Large intestine (tissue), 3 donors: ENCODE data around the gene ZSWIM4. TPM values are rescaled to one million over a fixed set of nuclear protein-coding genes. Genes with fewer than 3 reads are reported as not detected.

Source experiments
- DNase-seq, 2 donors: peaks; one replicate each; pipeline versions ENCODE4 v3.0.0 to v3.0.0-alpha.2; 2013
- H3K27ac ChIP-seq: one replicate; pipeline ENCODE4 v1.5.1; 2013; ENCODE audit warnings: low read length
- H3K27me3 ChIP-seq: 2 replicates; pipeline ENCODE4 v1.6.1; 2013; ENCODE audit warnings: low read length; ENCODE audit not compliant: control insufficient read depth, insufficient read depth
- H3K36me3 ChIP-seq: 2 replicates; pipeline ENCODE4 v1.6.1; 2013; ENCODE audit warnings: low read length; ENCODE audit not compliant: control insufficient read depth, insufficient read depth
- H3K4me1 ChIP-seq: one replicate; pipeline ENCODE4 v1.6.1; 2013; ENCODE audit warnings: low read length; ENCODE audit not compliant: control insufficient read depth, insufficient read depth
- H3K4me3 ChIP-seq: one replicate; pipeline ENCODE4 v1.5.1; 2013; ENCODE audit warnings: low read length
- H3K9me3 ChIP-seq: one replicate; pipeline ENCODE4 v1.6.1; 2013; ENCODE audit warnings: mild to moderate bottlenecking, low read depth, low read length, moderate library complexity; ENCODE audit not compliant: control insufficient read depth
- WGBS: methylation state at CpG from one replicate; pipeline ENCODE4 v1.1.5; 2013; ENCODE audit warnings: low lambda C conversion rate; ENCODE audit not compliant: insufficient coverage; 5-methylcytosine and 5-hydroxymethylcytosine counted together
- polyA plus RNA-seq: library from polyadenylated mRNA; unstranded; fragments of 120-200 nt; gene quantifications from one replicate; pipeline ENCODE4 v1.2.1, GENCODE V29; 2013

ZSWIM4 gene
- polyA plus RNA-seq, 1 donor = 3.7 TPM

DNA sequence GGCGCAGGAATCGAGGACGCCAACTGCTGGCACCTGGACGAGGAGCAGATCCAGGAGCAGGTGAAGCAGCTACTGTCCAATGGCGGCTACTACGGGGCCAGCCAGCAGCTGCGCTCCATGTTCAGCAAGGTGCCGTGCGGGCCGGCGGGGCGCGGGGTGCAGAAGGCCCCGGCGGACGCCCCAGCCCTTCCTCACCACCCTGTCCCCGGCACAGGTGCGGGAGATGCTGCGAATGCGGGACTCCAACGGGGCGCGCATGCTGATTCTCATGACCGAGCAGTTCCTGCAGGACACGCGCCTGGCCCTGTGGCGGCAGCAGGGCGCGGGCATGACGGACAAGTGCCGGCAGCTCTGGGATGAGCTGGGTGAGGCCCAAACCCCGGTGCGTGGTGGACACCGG is 13.6 kb downstream of the ZSWIM4 start:
- H3K27ac ChIP-seq = no peak overlapping the region
- no CpG with 5 or more reads among the region's 34 CpGs for WGBS
- no peak overlapping the region for H3K4me3 ChIP-seq
- DNase-seq = no peak
- peaks cover 18% of the 10 kb centered on the region for H3K36me3 ChIP-seq
- no peaks in the 10 kb centered on the region for H3K4me1 ChIP-seq
- no peaks in the 10 kb centered on the region for H3K9me3 ChIP-seq
- H3K27me3 ChIP-seq = no peaks in the 10 kb centered on the region

DNA sequence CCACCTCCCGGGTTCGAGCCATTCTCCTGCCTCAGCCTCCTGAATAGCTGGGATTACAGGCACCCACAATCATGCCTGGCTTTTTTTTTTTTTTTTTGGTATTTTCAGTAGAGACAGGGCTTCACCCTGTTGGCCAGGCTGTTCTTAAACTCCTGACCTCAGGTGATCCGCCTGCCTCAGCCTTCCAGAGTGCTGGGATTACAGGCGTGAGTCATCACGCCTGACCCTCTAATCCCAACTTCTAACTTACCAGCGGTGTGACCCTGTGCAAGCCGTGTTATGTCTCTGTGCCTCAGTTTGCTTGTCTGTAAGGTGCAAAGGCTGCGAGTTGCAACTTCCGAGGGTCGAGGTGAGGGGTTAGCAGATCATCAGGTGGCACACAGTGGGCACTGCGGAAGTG is 17.3 kb downstream of the ZSWIM4 start:
- Histone ChIP-seq H3K4me1 (peaks cover 9% of the 10 kb centered on the region), H3K4me3 (no peak overlapping the region), H3K27me3 (no peaks in the 10 kb centered on the region), H3K27ac (no peak overlapping the region), H3K9me3 (no peaks in the 10 kb centered on the region), H3K36me3 (peaks cover 20% of the 10 kb centered on the region)
- WGBS = no CpG with 5 or more reads among the region's 11 CpGs
- DNase-seq = no peak

GRCh38 chr19:13813147-13813546 is 17.9 kb downstream of the ZSWIM4 start:
- no peak for DNase-seq
- Histone ChIP-seq H3K27ac (no peak overlapping the region), H3K9me3 (no peaks in the 10 kb centered on the region), H3K4me1 (peaks cover 11% of the 10 kb centered on the region), H3K4me3 (no peak overlapping the region), H3K36me3 (peaks cover 20% of the 10 kb centered on the region), H3K27me3 (no peaks in the 10 kb centered on the region)
- no CpG with 5 or more reads among the region's 2 CpGs for WGBS

GRCh38 chr19:13814550-13814949 is 19.3 kb downstream of the ZSWIM4 start:
- peaks cover 14% of the 10 kb centered on the region for H3K4me1 ChIP-seq
- H3K9me3 ChIP-seq = no peaks in the 10 kb centered on the region
- no peak overlapping the region for H3K4me3 ChIP-seq
- H3K27ac ChIP-seq = no peak overlapping the region
- H3K27me3 ChIP-seq = no peaks in the 10 kb centered on the region
- no CpG with 5 or more reads among the region's 21 CpGs for WGBS
- peaks cover 14% of the 10 kb centered on the region for H3K36me3 ChIP-seq
- DNase-seq = no peak

DNA sequence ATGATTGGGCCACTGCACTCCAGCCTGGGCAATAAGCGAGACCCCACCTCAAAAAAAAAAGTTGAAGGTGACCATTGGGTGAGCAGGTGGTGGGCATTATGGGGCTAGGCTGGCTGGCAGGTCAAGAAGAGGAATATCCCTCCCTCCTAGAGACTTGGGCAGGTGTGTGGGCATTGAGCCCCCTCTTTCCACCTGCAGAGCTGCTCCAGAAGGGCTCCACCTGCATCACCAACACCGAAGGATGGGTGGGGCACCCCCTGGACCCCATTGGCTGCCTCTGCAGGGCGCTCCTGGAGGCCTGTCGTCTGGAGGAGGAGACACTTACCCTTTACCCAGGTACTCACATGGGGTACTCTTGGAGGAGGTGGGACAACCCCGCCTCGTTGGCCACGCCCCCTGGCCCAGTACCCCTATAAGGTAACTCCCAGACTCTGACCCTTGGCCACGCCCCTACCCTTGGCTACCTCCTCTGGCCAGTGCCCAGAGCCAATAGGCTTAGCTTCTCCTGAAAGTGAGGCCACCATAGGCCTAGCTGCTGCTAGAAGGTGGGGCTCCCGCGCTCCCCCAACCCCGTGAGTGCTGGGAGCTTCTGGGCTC is 21.9 kb downstream of the ZSWIM4 start:
- H3K4me1 ChIP-seq = peaks cover 14% of the 10 kb centered on the region
- peak overlapping the region; percentile 96 for H3K27ac ChIP-seq
- peak; percentile 95 to 98 for DNase-seq
- H3K36me3 ChIP-seq = peaks cover 14% of the 10 kb centered on the region
- H3K9me3 ChIP-seq = no peaks in the 10 kb centered on the region
- peak overlapping the region; percentile 69 for H3K4me3 ChIP-seq
- no CpG with 5 or more reads among the region's 11 CpGs for WGBS
- H3K27me3 ChIP-seq = no peaks in the 10 kb centered on the region

DNA sequence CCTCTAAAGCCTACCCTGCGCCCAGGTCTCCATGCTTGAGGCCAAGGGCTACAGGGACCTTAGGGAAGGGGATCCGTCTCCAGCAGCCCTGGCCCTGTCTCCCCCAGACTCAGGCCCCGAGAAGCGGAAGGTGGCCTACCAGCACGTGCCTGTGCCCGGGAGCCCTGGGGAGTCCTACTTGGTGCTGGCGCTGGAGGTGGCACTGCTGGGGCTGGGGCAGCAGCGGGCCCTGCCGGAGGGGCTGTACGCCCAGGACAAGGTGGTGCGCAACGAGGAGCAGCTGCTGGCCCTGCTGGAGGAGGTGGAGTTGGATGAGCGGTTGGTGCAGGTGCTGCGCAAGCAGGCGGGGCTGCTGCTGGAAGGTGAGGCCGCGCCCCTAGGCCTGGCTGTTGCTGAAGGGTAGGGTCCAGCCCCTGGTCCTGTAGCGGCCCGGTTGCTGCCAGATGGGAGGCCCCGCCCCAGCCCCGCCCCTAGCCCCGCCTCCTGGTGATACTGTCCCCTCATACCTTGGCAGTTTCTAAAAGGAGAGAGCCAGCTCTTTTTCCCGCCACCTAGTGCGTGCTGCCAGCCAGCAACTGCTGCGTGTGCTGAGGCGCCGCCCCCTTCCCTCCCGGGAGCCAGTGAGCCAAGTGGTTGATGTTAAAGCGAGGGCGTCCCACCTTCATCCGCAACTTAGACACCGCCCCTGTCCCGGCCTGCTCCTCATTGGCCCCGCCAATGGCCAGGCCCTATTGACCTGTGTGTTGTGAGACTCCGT is 22.6 kb downstream of the ZSWIM4 start:
- H3K4me3 ChIP-seq = peak overlapping the region; percentile 69
- peak overlapping the region; percentile 96 for H3K27ac ChIP-seq
- WGBS = no CpG with 5 or more reads among the region's 35 CpGs
- H3K4me1 ChIP-seq = peaks cover 14% of the 10 kb centered on the region
- H3K36me3 ChIP-seq = peaks cover 12% of the 10 kb centered on the region
- no peaks in the 10 kb centered on the region for H3K9me3 ChIP-seq
- no peaks in the 10 kb centered on the region for H3K27me3 ChIP-seq
- peak; percentile 89 to 96 for DNase-seq

DNA sequence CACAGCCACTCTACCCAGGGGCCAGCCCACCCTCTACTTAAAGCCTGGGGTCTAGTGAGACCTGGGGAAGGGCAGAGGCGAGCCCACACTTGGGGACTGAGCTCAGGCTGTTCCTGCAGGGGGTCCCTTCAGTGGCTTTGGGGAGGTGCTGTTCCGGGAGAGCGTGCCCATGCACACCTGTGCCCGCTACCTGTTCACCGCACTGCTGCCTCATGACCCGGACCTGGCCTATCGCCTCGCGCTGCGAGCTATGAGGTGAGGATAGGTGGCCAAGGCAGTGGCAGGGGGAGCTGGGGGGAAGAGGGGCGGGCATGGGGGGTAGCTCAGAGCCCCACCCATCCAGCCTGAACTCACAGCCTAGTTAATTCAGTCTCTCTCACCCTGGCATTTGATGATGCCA is 24.0 kb downstream of the ZSWIM4 start:
- no peak overlapping the region for H3K4me3 ChIP-seq
- peaks cover 14% of the 10 kb centered on the region for H3K4me1 ChIP-seq
- H3K27ac ChIP-seq = no peak overlapping the region
- no CpG with 5 or more reads among the region's 11 CpGs for WGBS
- no peaks in the 10 kb centered on the region for H3K27me3 ChIP-seq
- peaks cover 12% of the 10 kb centered on the region for H3K36me3 ChIP-seq
- no peak for DNase-seq
- no peaks in the 10 kb centered on the region for H3K9me3 ChIP-seq

- DNase-seq = no peak
- peaks cover 13% of the 10 kb centered on the region for H3K36me3 ChIP-seq
- no peak overlapping the region for H3K27ac ChIP-seq
- H3K9me3 ChIP-seq = no peaks in the 10 kb centered on the region
- H3K4me3 ChIP-seq = no peak overlapping the region
- WGBS = no CpG with 5 or more reads among the region's 2 CpGs
- peaks cover 14% of the 10 kb centered on the region for H3K4me1 ChIP-seq
- H3K27me3 ChIP-seq = no peaks in the 10 kb centered on the region
Observed at GRCh38 chr19:13821292-13821691, 26.0 kb downstream of the ZSWIM4 start.

GRCh38 chr19:13823256-13823655 is 28.0 kb downstream of the ZSWIM4 start:
- peaks cover 13% of the 10 kb centered on the region for H3K36me3 ChIP-seq
- DNase-seq = no peak
- peaks cover 5% of the 10 kb centered on the region for H3K4me1 ChIP-seq
- no peaks in the 10 kb centered on the region for H3K27me3 ChIP-seq
- H3K4me3 ChIP-seq = no peak overlapping the region
- 100% methylated on average over 3 of the region's 8 CpGs for WGBS
- H3K27ac ChIP-seq = no peak overlapping the region
- H3K9me3 ChIP-seq = no peaks in the 10 kb centered on the region

GRCh38 chr19:13823901-13824300 is 28.7 kb downstream of the ZSWIM4 start:
- Histone ChIP-seq H3K9me3 (no peaks in the 10 kb centered on the region), H3K4me3 (no peak overlapping the region), H3K36me3 (peaks cover 13% of the 10 kb centered on the region), H3K27ac (no peak overlapping the region), H3K4me1 (peaks cover 3% of the 10 kb centered on the region), H3K27me3 (no peaks in the 10 kb centered on the region)
- no CpG with 5 or more reads among the region's 2 CpGs for WGBS
- DNase-seq = no peak

DNA sequence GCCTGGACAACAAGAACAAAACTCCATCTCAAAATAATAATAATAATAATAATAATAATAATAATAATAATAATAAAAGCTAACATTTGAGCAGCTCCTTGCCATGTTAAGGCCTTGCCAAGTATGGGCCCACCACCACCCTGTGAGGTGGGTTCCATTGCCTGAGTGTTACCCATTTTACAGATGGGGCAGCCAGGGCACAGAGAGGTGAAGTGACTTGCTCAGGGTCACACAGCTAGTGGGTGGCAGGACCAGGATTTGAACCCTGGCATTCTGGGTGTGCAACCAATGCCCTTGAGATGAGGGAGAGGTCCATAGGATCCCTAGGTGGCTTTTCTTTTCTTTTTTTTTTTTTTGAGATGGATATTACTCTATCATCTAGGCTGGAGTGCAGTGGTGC is 29.5 kb downstream of the ZSWIM4 start:
- H3K27me3 ChIP-seq = no peaks in the 10 kb centered on the region
- peaks cover 3% of the 10 kb centered on the region for H3K4me1 ChIP-seq
- no peak overlapping the region for H3K27ac ChIP-seq
- no peaks in the 10 kb centered on the region for H3K9me3 ChIP-seq
- no peak overlapping the region for H3K4me3 ChIP-seq
- peaks cover 13% of the 10 kb centered on the region for H3K36me3 ChIP-seq
- DNase-seq = no peak
